ENCODE results near the gene STARD10. TPM values are rescaled to one million over a fixed set of nuclear protein-coding genes. Genes with fewer than 3 reads are reported as not detected.
A peak's percentile ranks its signal among the peaks of the same experiment; 100 is the strongest.

Gene STARD10
- total RNA-seq, 2 donors from 2014 or later, result 122 to 209 TPM

DNA sequence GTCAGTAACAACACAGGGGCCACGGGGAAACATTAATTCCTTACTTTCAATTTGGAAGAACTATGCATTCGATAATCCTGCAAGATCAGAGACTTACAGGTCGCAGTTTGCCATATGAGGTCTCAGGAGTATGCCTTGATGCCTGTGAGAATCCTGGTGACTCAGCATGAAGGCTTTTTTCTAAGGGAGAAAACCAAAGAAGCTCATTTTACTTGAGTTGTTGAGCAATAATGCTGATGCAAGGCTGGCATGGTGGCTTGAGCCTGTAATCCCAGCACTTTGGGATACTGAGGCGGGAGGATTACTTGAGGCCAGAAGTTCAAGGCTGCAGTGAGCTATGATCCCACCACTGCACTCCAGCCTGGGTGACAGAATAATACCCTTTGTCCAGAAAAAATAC lies 46.9 kb upstream of the STARD10 start:
- WGBS, 2 donors, result 94 to 95% methylated on average over 4 of the region's 4 CpGs
- intact Hi-C loops (cut with DNase I), result no loop called here
- H3K4me3 ChIP-seq, result no peak overlapping the region
- peaks cover 0 to 5% of the 10 kb centered on the region in 2 donors for H3K36me3 ChIP-seq (replicated peaks in 1 of 2; ENCODE audit: insufficient read depth in 1 of 2, low read depth in 2 of 2)
- H3K27ac ChIP-seq, result no peak overlapping the region
- no peak for ATAC-seq
- no peaks in the 10 kb centered on the region for H3K4me1 ChIP-seq
- TF ChIP-seq, protein P1, sequence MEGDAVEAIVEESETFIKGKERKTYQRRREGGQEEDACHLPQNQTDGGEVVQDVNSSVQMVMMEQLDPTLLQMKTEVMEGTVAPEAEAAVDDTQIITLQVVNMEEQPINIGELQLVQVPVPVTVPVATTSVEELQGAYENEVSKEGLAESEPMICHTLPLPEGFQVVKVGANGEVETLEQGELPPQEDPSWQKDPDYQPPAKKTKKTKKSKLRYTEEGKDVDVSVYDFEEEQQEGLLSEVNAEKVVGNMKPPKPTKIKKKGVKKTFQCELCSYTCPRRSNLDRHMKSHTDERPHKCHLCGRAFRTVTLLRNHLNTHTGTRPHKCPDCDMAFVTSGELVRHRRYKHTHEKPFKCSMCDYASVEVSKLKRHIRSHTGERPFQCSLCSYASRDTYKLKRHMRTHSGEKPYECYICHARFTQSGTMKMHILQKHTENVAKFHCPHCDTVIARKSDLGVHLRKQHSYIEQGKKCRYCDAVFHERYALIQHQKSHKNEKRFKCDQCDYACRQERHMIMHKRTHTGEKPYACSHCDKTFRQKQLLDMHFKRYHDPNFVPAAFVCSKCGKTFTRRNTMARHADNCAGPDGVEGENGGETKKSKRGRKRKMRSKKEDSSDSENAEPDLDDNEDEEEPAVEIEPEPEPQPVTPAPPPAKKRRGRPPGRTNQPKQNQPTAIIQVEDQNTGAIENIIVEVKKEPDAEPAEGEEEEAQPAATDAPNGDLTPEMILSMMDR (IDR thresholded peaks at IDR 0.05), result no peak
- no peak for TF ChIP-seq POLR2A (IDR thresholded peaks at IDR 0.05)
- H3K27me3 ChIP-seq, result no peaks in the 10 kb centered on the region
- no peak for DNase-seq
- H3K9me3 ChIP-seq, result no peaks in the 10 kb centered on the region

DNA sequence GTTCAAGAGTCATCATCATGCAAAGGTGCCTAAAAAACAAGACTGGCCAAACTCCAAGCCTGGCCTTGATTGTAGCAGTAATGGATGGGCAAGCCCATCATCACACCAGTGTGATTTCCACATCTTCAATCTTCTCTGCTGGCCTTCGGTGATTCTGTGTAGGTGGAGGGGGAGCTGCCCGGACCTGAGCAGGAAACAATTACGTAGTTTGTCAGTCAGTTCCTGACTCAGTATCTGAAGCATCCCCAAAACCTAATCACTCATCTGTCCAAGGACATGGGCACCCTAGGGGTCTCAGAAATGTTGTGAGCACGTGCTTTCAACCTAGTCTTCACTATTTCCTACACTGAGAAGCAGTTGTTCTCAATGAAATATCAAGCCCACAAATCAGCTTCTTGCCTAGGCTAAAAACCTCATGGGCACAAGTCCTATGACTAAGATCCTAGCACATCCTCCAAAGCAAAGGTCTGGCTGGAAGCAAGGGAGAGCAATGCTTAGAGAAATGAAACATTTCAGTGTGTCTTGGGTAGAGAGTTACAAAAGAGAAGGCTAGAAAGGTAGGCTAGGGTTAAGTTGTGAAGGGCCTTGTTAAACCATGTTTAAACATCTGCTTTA lies 45.0 kb upstream of the STARD10 start:
- DNase-seq, result no peak
- H3K27ac ChIP-seq, result no peak overlapping the region

DNA sequence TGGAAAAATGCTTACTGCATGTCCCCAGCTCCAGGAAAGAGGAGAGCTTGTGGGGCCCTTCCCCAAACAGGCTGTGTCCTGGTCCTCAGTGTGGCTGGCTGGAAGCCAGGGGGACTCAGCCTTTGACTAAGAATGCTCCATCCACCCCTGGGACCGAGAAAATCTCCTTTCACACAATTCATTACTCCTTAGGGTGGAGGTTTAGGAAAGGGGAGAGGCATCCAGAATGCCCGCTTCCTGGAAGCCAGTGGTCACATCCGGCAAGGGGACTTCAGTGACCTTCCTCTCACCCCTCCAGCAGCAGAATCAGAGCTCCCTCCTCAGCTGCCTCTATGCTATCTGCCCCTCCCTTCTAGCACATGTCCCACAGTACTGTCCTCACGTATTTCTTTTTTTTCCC lies 42.3 kb upstream of the STARD10 start:
- TF ChIP-seq POLR2A (IDR thresholded peaks at IDR 0.05), result no peak
- TF ChIP-seq, protein P1 (IDR thresholded peaks at IDR 0.05), result no peak
- Histone ChIP-seq H3K4me1 (peaks cover 8% of the 10 kb centered on the region), H3K27ac (peak overlapping the region in 1 of 4 donors; percentile 58), H3K4me3 (no peak overlapping the region), H3K27me3 (no peaks in the 10 kb centered on the region), H3K36me3 (replicated peaks in 1 of 2; ENCODE audit: insufficient read depth in 1 of 2, low read depth in 2 of 2) (peaks cover 0 to 5% of the 10 kb centered on the region in 2 donors), H3K9me3 (no peaks in the 10 kb centered on the region)
- DNase-seq (peak in 2 of 4 donors; percentile 39 to 44), ATAC-seq (peak; percentile 23)
- WGBS, 2 donors, result 75 to 76% methylated on average over 4 of the region's 4 CpGs
- intact Hi-C loops (cut with DNase I), result no loop called here

More for the DNA sequence above, 45.0 kb upstream of the STARD10 start:
- no peaks in the 10 kb centered on the region for H3K9me3 ChIP-seq
- ATAC-seq, result no peak
- no peak overlapping the region for H3K4me3 ChIP-seq
- H3K36me3 ChIP-seq (replicated peaks in 1 of 2; ENCODE audit: insufficient read depth in 1 of 2, low read depth in 2 of 2), result peaks cover 0 to 5% of the 10 kb centered on the region in 2 donors
- no peaks in the 10 kb centered on the region for H3K27me3 ChIP-seq
- intact Hi-C loops (cut with DNase I), result no loop called here
- no peak for TF ChIP-seq POLR2A (IDR thresholded peaks at IDR 0.05)
- TF ChIP-seq, protein P1 (IDR thresholded peaks at IDR 0.05), result no peak
- 73 to 82% methylated on average over 4 of the region's 4 CpGs for WGBS, 2 donors
- H3K4me1 ChIP-seq, result no peaks in the 10 kb centered on the region

DNA sequence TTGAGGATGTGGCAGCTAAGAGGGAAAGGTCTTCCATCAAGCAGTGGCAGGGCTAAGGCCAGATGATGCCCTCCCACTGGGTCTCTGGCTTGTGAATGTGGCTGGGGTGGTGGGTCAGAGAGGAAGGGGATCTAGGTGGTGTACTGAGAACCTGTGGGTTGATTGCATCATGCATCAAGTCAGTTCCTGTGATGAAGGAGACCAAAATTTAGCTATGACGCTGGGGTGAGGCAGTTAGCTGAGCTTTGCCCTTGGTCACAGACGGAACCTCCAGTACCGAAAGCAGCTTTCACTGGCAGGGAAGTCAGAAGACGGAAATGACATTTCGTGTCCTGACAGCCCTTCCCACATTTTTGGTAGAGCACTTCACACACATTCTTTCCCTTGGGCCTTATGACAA lies 41.1 kb upstream of the STARD10 start:
- peaks cover 0 to 5% of the 10 kb centered on the region in 2 donors for H3K36me3 ChIP-seq (replicated peaks in 1 of 2; ENCODE audit: insufficient read depth in 1 of 2, low read depth in 2 of 2)
- H3K27me3 ChIP-seq, result no peaks in the 10 kb centered on the region
- ATAC-seq (no peak), DNase-seq (no peak)
- H3K9me3 ChIP-seq, result no peaks in the 10 kb centered on the region
- TF ChIP-seq, protein P1 (IDR thresholded peaks at IDR 0.05), result no peak
- TF ChIP-seq POLR2A (IDR thresholded peaks at IDR 0.05), result no peak
- H3K4me1 ChIP-seq, result peaks cover 8% of the 10 kb centered on the region
- no peak overlapping the region for H3K4me3 ChIP-seq
- intact Hi-C loops (cut with DNase I), result loop anchor here (5.0 kb wide), 1 partner anchor 342 kb away; no protein-coding TSS in a partner anchor
- 71 to 86% methylated on average over 5 of the region's 5 CpGs for WGBS, 2 donors
- peak overlapping the region in 2 of 4 donors; percentile 44 to 58 for H3K27ac ChIP-seq
